B cell (primary cell): ENCODE data around the gene ADGRD1. TPM values are rescaled to one million over a fixed set of nuclear protein-coding genes. Genes with fewer than 3 reads are reported as not detected.

Source experiments
- ATAC-seq: fragments of 200-7000 bp; cut with Tn5 transposase; one replicate; pipeline ENCODE4 v1.10.0; 2021; ENCODE audit warnings: low read depth, mild to moderate bottlenecking, moderate number of reproducible peaks, moderate library complexity
- CTCF ChIA-PET: fragments of 350-600 bp; sonication (Branson Sonifier 250); formaldehyde crosslinking; loops from one replicate; lab custom pipeline; 2021; ENCODE audit warnings: antibody characterized with exemption, inconsistent platforms; lab: Charles Lee
- POLR2A ChIA-PET: fragments of 350-600 bp; sonication (Branson Sonifier 250); formaldehyde crosslinking; loops from one replicate; lab custom pipeline; 2021; ENCODE audit warnings: antibody characterized with exemption; lab: Charles Lee
- DNase-seq: peaks from one replicate; pipeline ENCODE4 v3.0.0; 2013
- H2AFZ ChIP-seq: 2 replicates; pipeline ENCODE4 v1.6.1; 2012; ENCODE audit warnings: mild to moderate bottlenecking, low read depth, low read length; ENCODE audit not compliant: insufficient read depth, poor library complexity, severe bottlenecking
- H3K27ac ChIP-seq, 2 donors: 1 replicate in 1 of 2; 2 replicates in 1 of 2; pipeline ENCODE4 v1.5.1; 2012 to 2013; ENCODE audit warnings: low read length in 2 of 2, mild to moderate bottlenecking in 2 of 2, moderate library complexity in 1 of 2
- H3K27me3 ChIP-seq, 4 experiments: fragments of 200-600 bp in 1 of 4; sonication (generic) in 1 of 4; replicated peaks in 1 of 4; 1 replicate in 2 of 4; 2 replicates in 2 of 4; pipeline versions ENCODE4 v1.6.1 to v1.7.0; 2013 to 2016; ENCODE audit warnings: low read length in 3 of 4, mild to moderate bottlenecking in 2 of 4, mixed read lengths in 1 of 4, moderate library complexity in 1 of 4; ENCODE audit not compliant: insufficient read depth in 4 of 4, control insufficient read depth in 3 of 4; ENCODE audit errors: control extremely low read depth in 1 of 4
- H3K36me3 ChIP-seq, 2 experiments: replicated peaks in 1 of 2; 1 replicate in 1 of 2; 2 replicates in 1 of 2; pipeline versions ENCODE4 v1.6.1 to v1.7.1; 2013; ENCODE audit warnings: low read length in 1 of 2; ENCODE audit not compliant: insufficient read depth in 2 of 2, control insufficient read depth in 1 of 2; ENCODE audit errors: control extremely low read depth in 1 of 2, extremely low read depth in 1 of 2
- H3K4me1 ChIP-seq, 2 donors: fragments of 200-600 bp in 1 of 2; sonication (generic) in 1 of 2; 1 replicate in 1 of 2; 2 replicates in 1 of 2; pipeline versions ENCODE4 v1.5.1 to v1.6.1; 2013 to 2017; ENCODE audit warnings: low read length in 2 of 2; ENCODE audit not compliant: control insufficient read depth in 2 of 2, insufficient read depth in 2 of 2
- H3K4me2 ChIP-seq: replicated peaks from 2 replicates; pipeline ENCODE3; 2012; ENCODE audit warnings: mild to moderate bottlenecking, low read depth, low read length; ENCODE audit not compliant: poor library complexity, severe bottlenecking
- H3K4me3 ChIP-seq, 5 experiments: fragments of 200-600 bp in 1 of 5; sonication (generic) in 1 of 5; 1 replicate in 3 of 5; 2 replicates in 2 of 5; pipeline versions ENCODE4 v1.5.1 to v1.7.0; 2011 to 2016; ENCODE audit warnings: low read length in 4 of 5, mild to moderate bottlenecking in 4 of 5, low read depth in 2 of 5, control low read depth in 1 of 5, moderate library complexity in 1 of 5; ENCODE audit not compliant: insufficient read depth in 1 of 5; ENCODE audit errors: control extremely low read depth in 1 of 5, extremely low read depth in 1 of 5
- H3K79me2 ChIP-seq: fragments of 200-600 bp; sonication (generic); one replicate; pipeline ENCODE4 v1.6.0; 2016; ENCODE audit warnings: low read length; ENCODE audit not compliant: control insufficient read depth, insufficient read depth
- H3K9ac ChIP-seq: fragments of 200-600 bp; sonication (generic); 2 replicates; pipeline ENCODE4 v1.6.1; 2017; ENCODE audit warnings: mild to moderate bottlenecking, low read length, moderate library complexity
- H3K9me3 ChIP-seq, 3 donors: one replicate each; pipeline versions ENCODE4 v1.6.1 to v1.7.1; 2013; ENCODE audit warnings: low read length in 2 of 3; ENCODE audit not compliant: control insufficient read depth in 2 of 3, insufficient read depth in 1 of 3; ENCODE audit errors: control extremely low read depth in 1 of 3
- H4K20me1 ChIP-seq: 2 replicates; pipeline ENCODE4 v1.6.0; 2012; ENCODE audit warnings: mild to moderate bottlenecking, low read length; ENCODE audit not compliant: insufficient read depth, control insufficient read depth, poor library complexity, severe bottlenecking
- H3K27ac Mint-ChIP-seq: one replicate; pipeline ENCODE4 v1.8.0; 2021; ENCODE audit warnings: mixed read lengths
- H3K27me3 Mint-ChIP-seq: one replicate; pipeline ENCODE4 v1.8.0; 2021; ENCODE audit warnings: mixed read lengths
- H3K4me1 Mint-ChIP-seq: one replicate; pipeline ENCODE4 v1.8.0; 2021; ENCODE audit warnings: mixed read lengths
- H3K4me3 Mint-ChIP-seq: one replicate; pipeline ENCODE4 v1.8.0; 2021; ENCODE audit warnings: mixed read lengths
- H3K9me3 Mint-ChIP-seq: one replicate; pipeline ENCODE4 v1.8.0; 2022; ENCODE audit warnings: mixed read lengths; ENCODE audit not compliant: insufficient read depth
- EZH2 ChIP-seq: IDR thresholded peaks from 2 replicates; pipeline ENCODE4 v1.6.1; 2012; ENCODE audit warnings: borderline replicate concordance, low read depth, mild to moderate bottlenecking, moderate library complexity, low read length; ENCODE audit not compliant: insufficient read depth, poor library complexity, severe bottlenecking
- WGBS: methylation state at CpG from one replicate; pipeline ENCODE4 v1.1.5; 2013; ENCODE audit warnings: missing lambda C conversion rate; ENCODE audit not compliant: insufficient coverage; 5-methylcytosine and 5-hydroxymethylcytosine counted together
- intact Hi-C: fragments of 100-400 bp; cut with micrococcal nuclease; formaldehyde crosslinking; loops from one replicate; pipeline ENCODE4 v1.10.0; 2022
- polyA plus RNA-seq: library from polyadenylated mRNA; depleted of rRNA; stranded (reverse); fragments of >200 nt; gene quantifications from 2 replicates; pipeline ENCODE4 v1.2.3, GENCODE V29; 2012
- total RNA-seq, 2 donors: library from RNA; stranded (reverse); fragments of 120-200 nt in 1 of 2; gene quantifications; 1 replicate in 1 of 2; 2 replicates in 1 of 2; pipeline versions ENCODE4 v1.2.3 to v1.2.4, GENCODE V29; 2013 to 2022
- TF ChIP-seq, protein P1 (sequence below): fragments of 200-600 bp; IDR thresholded peaks from one replicate; pipeline ENCODE4 v1.8.0; 2022; ENCODE audit warnings: antibody characterized with exemption, mild to moderate bottlenecking

ADGRD1 gene
- total and polyA plus RNA-seq, 2 donors (not counting 1 experiment from before 2014, with no cell fraction given): 1.1 to 2.2 TPM

DNA sequence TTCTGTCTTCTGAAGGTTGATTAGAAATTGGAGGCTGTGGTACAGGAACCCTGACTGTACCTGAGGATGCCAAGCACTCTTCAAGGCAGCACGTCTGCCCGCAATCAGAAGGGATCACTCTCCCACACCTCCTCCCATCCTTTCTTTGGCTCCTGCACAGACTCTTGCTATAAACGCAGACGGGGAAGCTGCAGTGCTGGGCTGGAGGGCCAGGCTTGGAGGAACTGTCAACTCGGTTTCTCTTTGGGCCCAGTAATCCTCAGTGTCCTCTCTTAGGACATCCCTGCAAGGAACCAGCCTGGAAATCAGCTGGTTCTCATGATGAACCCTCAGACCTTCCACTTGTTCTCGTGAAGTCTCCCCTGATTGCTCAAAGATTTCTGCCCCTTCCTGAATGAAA, 201.4 kb downstream of the ADGRD1 start:
- DNase-seq (no peak), ATAC-seq (no peak)
- TF ChIP-seq, protein P1, sequence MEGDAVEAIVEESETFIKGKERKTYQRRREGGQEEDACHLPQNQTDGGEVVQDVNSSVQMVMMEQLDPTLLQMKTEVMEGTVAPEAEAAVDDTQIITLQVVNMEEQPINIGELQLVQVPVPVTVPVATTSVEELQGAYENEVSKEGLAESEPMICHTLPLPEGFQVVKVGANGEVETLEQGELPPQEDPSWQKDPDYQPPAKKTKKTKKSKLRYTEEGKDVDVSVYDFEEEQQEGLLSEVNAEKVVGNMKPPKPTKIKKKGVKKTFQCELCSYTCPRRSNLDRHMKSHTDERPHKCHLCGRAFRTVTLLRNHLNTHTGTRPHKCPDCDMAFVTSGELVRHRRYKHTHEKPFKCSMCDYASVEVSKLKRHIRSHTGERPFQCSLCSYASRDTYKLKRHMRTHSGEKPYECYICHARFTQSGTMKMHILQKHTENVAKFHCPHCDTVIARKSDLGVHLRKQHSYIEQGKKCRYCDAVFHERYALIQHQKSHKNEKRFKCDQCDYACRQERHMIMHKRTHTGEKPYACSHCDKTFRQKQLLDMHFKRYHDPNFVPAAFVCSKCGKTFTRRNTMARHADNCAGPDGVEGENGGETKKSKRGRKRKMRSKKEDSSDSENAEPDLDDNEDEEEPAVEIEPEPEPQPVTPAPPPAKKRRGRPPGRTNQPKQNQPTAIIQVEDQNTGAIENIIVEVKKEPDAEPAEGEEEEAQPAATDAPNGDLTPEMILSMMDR: no peak
- TF ChIP-seq EZH2: no peak
- intact Hi-C loops: no loop called here
- Histone ChIP-seq H3K4me2 (no peak overlapping the region), H3K9me3 (peaks cover 0 to 8% (median 0%) of the 10 kb centered on the region in 3 donors), H3K4me3 (no peak overlapping the region), H2AFZ (no peak overlapping the region), H3K27ac (no peak overlapping the region), H3K79me2 (no peaks in the 10 kb centered on the region), H3K9ac (no peak overlapping the region), H3K27me3 (no peaks in the 10 kb centered on the region), H4K20me1 (no peaks in the 10 kb centered on the region), H3K36me3 (no peaks in the 10 kb centered on the region), H3K4me1 (no peaks in the 10 kb centered on the region)
- 96% methylated on average over 5 of the region's 6 CpGs for WGBS
- Mint-ChIP-seq H3K9me3 (no peaks in the 10 kb centered on the region), H3K27me3 (peaks cover 24% of the 10 kb centered on the region), H3K4me3 (no peak overlapping the region), H3K27ac (no peak overlapping the region), H3K4me1 (no peaks in the 10 kb centered on the region)
- ChIA-PET POLR2A (no interaction called here), CTCF (no interaction called here)

DNA sequence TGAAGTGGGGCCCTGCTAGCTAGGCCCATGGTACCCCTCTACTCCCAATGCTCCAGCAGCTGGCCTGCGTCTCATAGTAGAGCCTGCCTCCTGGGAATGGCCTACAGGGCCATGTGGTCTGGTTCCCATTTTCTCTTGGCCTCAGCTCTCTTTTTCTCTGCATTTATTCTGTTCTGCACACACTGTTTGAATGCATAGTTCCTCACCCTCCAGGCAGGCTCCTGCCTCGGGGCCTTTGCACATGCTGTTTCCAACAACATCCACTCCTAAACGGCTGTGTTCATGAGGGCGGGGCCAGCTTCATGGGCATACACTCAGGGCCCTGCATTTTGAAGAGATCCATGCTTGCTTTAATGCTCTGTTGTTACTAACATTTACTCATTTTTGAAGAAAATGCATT, 204.0 kb downstream of the ADGRD1 start:
- no peak overlapping the region for H3K27ac Mint-ChIP-seq
- no peaks in the 10 kb centered on the region for H3K4me1 Mint-ChIP-seq
- no peaks in the 10 kb centered on the region for H3K27me3 ChIP-seq
- ATAC-seq (no peak), DNase-seq (no peak)
- no peak overlapping the region for H3K4me2 ChIP-seq
- no peaks in the 10 kb centered on the region for H3K36me3 ChIP-seq
- H3K4me3 ChIP-seq: no peak overlapping the region
- TF ChIP-seq, protein P1: no peak
- no peak for TF ChIP-seq EZH2
- H3K9ac ChIP-seq: no peak overlapping the region
- peaks cover 0 to 6% (median 0%) of the 10 kb centered on the region in 3 donors for H3K9me3 ChIP-seq
- no peaks in the 10 kb centered on the region for H4K20me1 ChIP-seq
- H3K27me3 Mint-ChIP-seq: peaks cover 20% of the 10 kb centered on the region
- whole genome bisulfite sequencing: 65% methylated on average over 3 of the region's 4 CpGs
- no peak overlapping the region for H2AFZ ChIP-seq
- no peaks in the 10 kb centered on the region for H3K9me3 Mint-ChIP-seq
- intact Hi-C loops: no loop called here
- H3K27ac ChIP-seq: no peak overlapping the region
- ChIA-PET POLR2A (no interaction called here), CTCF (interaction anchor here (1.5 kb wide), 1 partner anchor 53 kb away, joined by 4 read pairs; no protein-coding TSS in a partner anchor)
- no peaks in the 10 kb centered on the region for H3K4me1 ChIP-seq
- H3K79me2 ChIP-seq: no peaks in the 10 kb centered on the region
- no peak overlapping the region for H3K4me3 Mint-ChIP-seq
